IMR-90 (cell line): ENCODE measurements around the gene RAX2. TPM values are rescaled to one million over a fixed set of nuclear protein-coding genes. Genes with fewer than 3 reads are reported as not detected.

Source experiments
- ATAC-seq: fragments of 200-7000 bp; cut with Tn5 transposase; 2 replicates; pipeline ENCODE4 v1.9.1; 2020; ENCODE audit warnings: low read depth, mild to moderate bottlenecking, moderate library complexity
- BruUV-seq: library from RNA; stranded (reverse); fragments of 400-500 nt; replicated peaks from 2 replicates; lab custom pipeline; 2021; lab: Mats Ljungman, UMichigan
- CTCF ChIA-PET: fragments of 300-600 bp; formaldehyde crosslinking; extraction: SDS; loops from one replicate; lab custom pipeline; 2021; ENCODE audit warnings: antibody characterized with exemption; lab: Yijun Ruan, JAX
- POLR2A ChIA-PET: fragments of 300-600 bp; sonication (Branson Sonifier 250); formaldehyde crosslinking; loops from one replicate; lab custom pipeline; 2022; ENCODE audit warnings: antibody characterized with exemption; ENCODE audit not compliant: unreplicated experiment; lab: Charles Lee
- DNase-seq: peaks from one replicate; pipeline ENCODE4 v3.0.0; 2013
- H2AFZ ChIP-seq: replicated peaks from 2 replicates; pipeline ENCODE3; 2013; ENCODE audit warnings: low read length, mild to moderate bottlenecking; ENCODE audit not compliant: poor library complexity
- H2AK5ac ChIP-seq: 2 replicates; pipeline ENCODE4 v1.6.1; 2013; ENCODE audit warnings: low read depth, low read length, inconsistent platforms
- H2AK9ac ChIP-seq: replicated peaks from 2 replicates; pipeline ENCODE3; 2013; ENCODE audit warnings: mild to moderate bottlenecking, low read depth, low read length, moderate library complexity; ENCODE audit not compliant: poor library complexity
- H2BK120ac ChIP-seq: 2 replicates; pipeline ENCODE4 v1.6.1; 2013; ENCODE audit warnings: low read depth, low read length, inconsistent platforms
- H2BK15ac ChIP-seq: 3 replicates; pipeline ENCODE4 v1.6.1; 2013; ENCODE audit warnings: low read depth, low read length, inconsistent platforms
- H2BK20ac ChIP-seq: 2 replicates; pipeline ENCODE4 v1.6.1; 2013; ENCODE audit warnings: low read depth, mild to moderate bottlenecking, inconsistent platforms, low read length, moderate library complexity
- H2BK5ac ChIP-seq: 2 replicates; pipeline ENCODE4 v1.6.1; 2013; ENCODE audit warnings: mild to moderate bottlenecking, low read depth, low read length, inconsistent platforms; ENCODE audit not compliant: poor library complexity, severe bottlenecking
- H3K14ac ChIP-seq: replicated peaks from 2 replicates; pipeline ENCODE4 v1.6.1; 2013; ENCODE audit warnings: low read depth, low read length, inconsistent platforms
- H3K18ac ChIP-seq: 2 replicates; pipeline ENCODE4 v1.6.1; 2013; ENCODE audit warnings: low read depth, low read length, control low read depth
- H3K23ac ChIP-seq: 2 replicates; pipeline ENCODE4 v1.6.1; 2013; ENCODE audit warnings: low read depth, low read length, inconsistent platforms
- H3K27ac ChIP-seq: 2 replicates; pipeline ENCODE4 v1.5.1; 2013; ENCODE audit warnings: mild to moderate bottlenecking, control low read depth, low read length; ENCODE audit not compliant: insufficient read depth
- H3K27me3 ChIP-seq: 2 replicates; pipeline ENCODE4 v1.6.1; 2013; ENCODE audit warnings: low read length; ENCODE audit not compliant: control insufficient read depth, insufficient read depth
- H3K36me3 ChIP-seq: 2 replicates; pipeline ENCODE4 v1.6.1; 2013; ENCODE audit warnings: low read length, mixed read lengths; ENCODE audit not compliant: control insufficient read depth, insufficient read depth
- H3K4ac ChIP-seq: 2 replicates; pipeline ENCODE4 v1.6.1; 2013; ENCODE audit warnings: low read depth, low read length, inconsistent platforms
- H3K4me1 ChIP-seq: 2 replicates; pipeline ENCODE4 v1.6.1; 2013; ENCODE audit warnings: low read length, mixed read lengths; ENCODE audit not compliant: control insufficient read depth, insufficient read depth
- H3K4me2 ChIP-seq: 2 replicates; pipeline ENCODE4 v1.6.1; 2013; ENCODE audit warnings: low read depth, mild to moderate bottlenecking, control low read depth, low read length, moderate library complexity
- H3K4me3 ChIP-seq: 2 replicates; pipeline ENCODE4 v1.5.1; 2013; ENCODE audit warnings: low read depth, mild to moderate bottlenecking, control low read depth, low read length, moderate library complexity; ENCODE audit not compliant: insufficient read depth
- H3K56ac ChIP-seq: 2 replicates; pipeline ENCODE4 v1.6.1; 2013; ENCODE audit warnings: low read length, inconsistent platforms; ENCODE audit not compliant: insufficient read depth; ENCODE audit errors: extremely low read depth
- H3K79me1 ChIP-seq, 2 experiments: 2 replicates each; pipeline ENCODE4 v1.6.1; 2013; ENCODE audit warnings: low read length in 2 of 2, inconsistent platforms in 1 of 2, low read depth in 1 of 2
- H3K9ac ChIP-seq: 2 replicates; pipeline ENCODE4 v1.6.1; 2013; ENCODE audit warnings: low read depth, low read length, control low read depth
- H3K9me1 ChIP-seq: 2 replicates; pipeline ENCODE4 v1.6.1; 2013; ENCODE audit warnings: low read length, inconsistent platforms; ENCODE audit not compliant: insufficient read depth
- H3K9me3 ChIP-seq: 2 replicates; pipeline ENCODE4 v1.6.1; 2013; ENCODE audit warnings: low read length; ENCODE audit not compliant: control insufficient read depth, insufficient read depth
- H4K20me1 ChIP-seq: 2 replicates; pipeline ENCODE4 v1.6.1; 2013; ENCODE audit warnings: low read length, inconsistent platforms; ENCODE audit not compliant: insufficient read depth
- H4K5ac ChIP-seq: 2 replicates; pipeline ENCODE4 v1.6.1; 2013; ENCODE audit warnings: mild to moderate bottlenecking, low read depth, low read length, control low read depth
- H4K8ac ChIP-seq, 2 experiments: 2 replicates each; pipeline ENCODE4 v1.6.1; 2013; ENCODE audit warnings: low read depth in 2 of 2, low read length in 2 of 2, control low read depth in 1 of 2, inconsistent platforms in 1 of 2
- H4K91ac ChIP-seq: 2 replicates; pipeline ENCODE4 v1.6.1; 2013; ENCODE audit warnings: low read depth, low read length, inconsistent platforms; ENCODE audit not compliant: insufficient read depth
- CEBPB ChIP-seq: IDR thresholded peaks from 2 replicates; pipeline ENCODE4 v1.6.1; 2012; ENCODE audit warnings: low read depth, low read length, improper control_type of control experiment
- CHD1 ChIP-seq: IDR thresholded peaks from 2 replicates; pipeline ENCODE4 v1.6.1; 2012; ENCODE audit warnings: low read depth, low read length, improper control_type of control experiment
- FOS ChIP-seq: fragments of 150-350 bp; IDR thresholded peaks from 2 replicates; pipeline ENCODE4 v1.6.1; 2016; ENCODE audit warnings: low read depth, low read length
- MAZ ChIP-seq: IDR thresholded peaks from 2 replicates; pipeline ENCODE4 v1.6.1; 2012; ENCODE audit warnings: low read depth, mild to moderate bottlenecking, low read length, improper control_type of control experiment, moderate library complexity, borderline replicate concordance
- MXI1 ChIP-seq: IDR thresholded peaks from 2 replicates; pipeline ENCODE4 v1.6.1; 2012; ENCODE audit warnings: low read depth, mild to moderate bottlenecking, low read length, moderate library complexity, borderline replicate concordance
- NFE2L2 ChIP-seq: fragments of 150-350 bp; IDR thresholded peaks from 2 replicates; pipeline ENCODE4 v1.6.1; 2016; ENCODE audit warnings: low read depth, mild to moderate bottlenecking, low read length
- POLR2A ChIP-seq: IDR thresholded peaks from 2 replicates; pipeline ENCODE4 v1.6.1; 2012; ENCODE audit warnings: mild to moderate bottlenecking, low read depth, low read length
- RAD21 ChIP-seq: IDR thresholded peaks from 2 replicates; pipeline ENCODE4 v1.6.1; 2012; ENCODE audit warnings: low read length, improper control_type of control experiment
- RCOR1 ChIP-seq: IDR thresholded peaks from 2 replicates; pipeline ENCODE4 v1.6.1; 2012; ENCODE audit warnings: mild to moderate bottlenecking, low read length, improper control_type of control experiment; ENCODE audit not compliant: insufficient replicate concordance
- RFX5 ChIP-seq: IDR thresholded peaks from 2 replicates; pipeline ENCODE4 v1.8.0; 2012; ENCODE audit warnings: low read depth, mild to moderate bottlenecking, low read length, moderate library complexity
- USF2 ChIP-seq: fragments of 150-350 bp; IDR thresholded peaks from 2 replicates; pipeline ENCODE4 v1.6.1; 2017; ENCODE audit warnings: mild to moderate bottlenecking, antibody characterized with exemption, low read length, low read depth
- whole genome bisulfite sequencing, 2 experiments: methylation state at CpG; one replicate each; pipeline versions ENCODE4 v1.1.5 to v1.1.7; 2013; ENCODE audit warnings: missing lambda C conversion rate in 2 of 2; ENCODE audit not compliant: insufficient read length in 1 of 2; ENCODE audit errors: extremely low coverage in 2 of 2; 5-methylcytosine and 5-hydroxymethylcytosine counted together
- dilution Hi-C: fragments of 300-500 bp; cut with HindIII; formaldehyde crosslinking; loops from one replicate; pipeline ENCODE4 v1.14.3; 2018; ENCODE audit warnings: low sequenced_read_pairs; ENCODE audit not compliant: unreplicated experiment
- in situ Hi-C: fragments of 300-500 bp; cut with MboI; formaldehyde crosslinking; loops from 3 replicates; pipeline ENCODE4 v1.14.3; 2019; ENCODE audit warnings: low sequenced_read_pairs, inconsistent platforms, mixed read lengths
- intact Hi-C: fragments of 100-400 bp; cut with micrococcal nuclease; formaldehyde crosslinking; loops from 2 replicates; pipeline ENCODE4 v1.10.0; 2022
- polyA plus RNA-seq, 3 experiments: library from polyadenylated mRNA; depleted of rRNA; stranded (reverse); fragments of >200 nt; gene quantifications; 2 replicates each; pipeline ENCODE4 v1.2.3, GENCODE V29; 2012; ENCODE audit warnings: low replicate concordance in 1 of 3
- total RNA-seq: library from RNA; depleted of rRNA; stranded (reverse); fragments of >200 nt; gene quantifications from 2 replicates; pipeline ENCODE4 v1.2.3, GENCODE V29; 2012

RAX2 gene
- total and polyA plus RNA-seq, 2 of the 4 experiments (the other 2 are of a cell fraction) = not detected

GRCh38 chr19:3730457-3730958 lies 41.5 kb downstream of the RAX2 start:
- TF ChIP-seq RFX5 (no peak), MXI1 (no peak), CHD1 (no peak), POLR2A (no peak), FOS (no peak), NFE2L2 (no peak), RAD21 (no peak), MAZ (no peak), CEBPB (no peak), USF2 (no peak), RCOR1 (no peak)

More at GRCh38 chr19:3730457-3730958, 41.5 kb downstream of the RAX2 start:
- Histone ChIP-seq H3K27ac (no peak overlapping the region), H3K79me1 (no peaks in the 10 kb centered on the region), H3K4me3 (no peak overlapping the region), H3K27me3 (peaks cover 10% of the 10 kb centered on the region), H3K9me1 (no peaks in the 10 kb centered on the region), H3K18ac (no peak overlapping the region), H2AK9ac (no peak overlapping the region), H3K23ac (no peak overlapping the region), H2BK20ac (no peak overlapping the region), H4K20me1 (no peaks in the 10 kb centered on the region), H3K9me3 (no peaks in the 10 kb centered on the region; the same call in 1 of the 2 replicates), H3K4ac (no peak overlapping the region), H3K56ac (no peak overlapping the region), H2BK120ac (no peak overlapping the region), H2AK5ac (no peak overlapping the region), H4K91ac (no peak overlapping the region), H4K8ac (no peak overlapping the region), H2BK5ac (no peak overlapping the region), H3K14ac (no peak overlapping the region), H3K9ac (no peak overlapping the region), H4K5ac (no peak overlapping the region), H3K4me2 (no peak overlapping the region), H2AFZ (no peak overlapping the region), H3K4me1 (no peaks in the 10 kb centered on the region), H3K36me3 (no peaks in the 10 kb centered on the region), H2BK15ac (no peak overlapping the region)
- ChIA-PET POLR2A (no interaction called here), CTCF (no interaction called here)
- no TSS peak for BruUV-seq
- intact Hi-C loops = no loop called here
- dilution Hi-C loops = no loop called here
- DNase-seq (no peak), ATAC-seq (no peak)
- WGBS, 2 experiments = 86% methylated on average over 18 of the region's 32 CpGs; no CpG with 5 or more reads in 1 of the 2 experiments
- in situ Hi-C loops = no loop called here
